Dendritic cell treated with granulocyte-macrophage colony-stimulating factor and Interleukin-4, amounts not matched to agents 40 ng/mL and 50 ng/mL, for 4 days (primary cell): ENCODE measurements around the gene MGLL.

Experiments used
- H3K27ac Mint-ChIP-seq: one replicate; pipeline ENCODE4 v1.8.0; 2022; ENCODE audit warnings: mild to moderate bottlenecking, mixed read lengths
- H3K27me3 Mint-ChIP-seq: one replicate; pipeline ENCODE4 v1.8.0; 2022; ENCODE audit warnings: mild to moderate bottlenecking, mixed read lengths
- H3K36me3 Mint-ChIP-seq: one replicate; pipeline ENCODE4 v1.8.0; 2022; ENCODE audit warnings: low read depth, mixed read lengths
- H3K4me1 Mint-ChIP-seq: one replicate; pipeline ENCODE4 v1.8.0; 2022; ENCODE audit warnings: low read depth, mixed read lengths
- H3K4me3 Mint-ChIP-seq: one replicate; pipeline ENCODE4 v1.8.0; 2022; ENCODE audit warnings: mild to moderate bottlenecking, moderate library complexity, mixed read lengths
- H3K9me3 Mint-ChIP-seq: one replicate; pipeline ENCODE4 v1.8.0; 2022; ENCODE audit warnings: mixed read lengths
- intact Hi-C: fragments of 100-400 bp; cut with micrococcal nuclease; formaldehyde crosslinking; loops from one replicate; pipeline ENCODE4 v1.15.0; 2022

The MGLL gene

GRCh38 chr3:127744253-127744815, 78.0 kb downstream of the MGLL start:
- no peak overlapping the region for H3K27ac Mint-ChIP-seq
- peaks cover 20% of the 10 kb centered on the region for H3K27me3 Mint-ChIP-seq
- intact Hi-C loops, result no loop called here
- H3K9me3 Mint-ChIP-seq, result no peaks in the 10 kb centered on the region
- H3K4me3 Mint-ChIP-seq, result no peak overlapping the region
- peaks cover 8% of the 10 kb centered on the region for H3K36me3 Mint-ChIP-seq
- H3K4me1 Mint-ChIP-seq, result peaks cover 19% of the 10 kb centered on the region

- H3K27ac Mint-ChIP-seq, result no peak overlapping the region
Observed at GRCh38 chr3:127743351-127744252, 78.7 kb downstream of the MGLL start.

GRCh38 chr3:127742580-127742979, 79.7 kb downstream of the MGLL start:
- Mint-ChIP-seq H3K4me1 (peaks cover 26% of the 10 kb centered on the region), H3K36me3 (peaks cover 8% of the 10 kb centered on the region), H3K4me3 (no peak overlapping the region), H3K27ac (no peak overlapping the region), H3K27me3 (peaks cover 13% of the 10 kb centered on the region), H3K9me3 (no peaks in the 10 kb centered on the region)
- intact Hi-C loops, result no loop called here

More at GRCh38 chr3:127743351-127744252, 78.7 kb downstream of the MGLL start:
- Mint-ChIP-seq H3K4me3 (no peak overlapping the region), H3K27me3 (peaks cover 15% of the 10 kb centered on the region), H3K9me3 (no peaks in the 10 kb centered on the region), H3K4me1 (peaks cover 19% of the 10 kb centered on the region), H3K36me3 (peaks cover 8% of the 10 kb centered on the region)
- intact Hi-C loops, result no loop called here

- Mint-ChIP-seq H3K9me3 (no peaks in the 10 kb centered on the region), H3K27ac (no peak overlapping the region), H3K36me3 (peaks cover 8% of the 10 kb centered on the region), H3K27me3 (peaks cover 8% of the 10 kb centered on the region), H3K4me3 (no peak overlapping the region), H3K4me1 (peaks cover 26% of the 10 kb centered on the region)
- intact Hi-C loops, result no loop called here
Observed at GRCh38 chr3:127741690-127742089, 80.6 kb downstream of the MGLL start.

- Mint-ChIP-seq H3K9me3 (no peaks in the 10 kb centered on the region), H3K36me3 (peaks cover 8% of the 10 kb centered on the region), H3K4me3 (no peak overlapping the region), H3K4me1 (peaks cover 25% of the 10 kb centered on the region), H3K27ac (no peak overlapping the region), H3K27me3 (peaks cover 4% of the 10 kb centered on the region)
- intact Hi-C loops, result no loop called here
Observed at GRCh38 chr3:127741246-127741645, 81.1 kb downstream of the MGLL start.

- H3K27ac Mint-ChIP-seq, result peak overlapping the region; percentile 78
- H3K9me3 Mint-ChIP-seq, result no peaks in the 10 kb centered on the region
- H3K27me3 Mint-ChIP-seq, result peaks cover 2% of the 10 kb centered on the region
- intact Hi-C loops, result no loop called here
- peaks cover 8% of the 10 kb centered on the region for H3K36me3 Mint-ChIP-seq
- H3K4me1 Mint-ChIP-seq, result peaks cover 27% of the 10 kb centered on the region
- no peak overlapping the region for H3K4me3 Mint-ChIP-seq
Observed at GRCh38 chr3:127740136-127740915, 82.0 kb downstream of the MGLL start.

GRCh38 chr3:127739347-127740135, 82.8 kb downstream of the MGLL start:
- no peak overlapping the region for H3K4me3 Mint-ChIP-seq
- intact Hi-C loops, result no loop called here
- H3K9me3 Mint-ChIP-seq, result no peaks in the 10 kb centered on the region

GRCh38 chr3:127738192-127738840, 84.0 kb downstream of the MGLL start:
- Mint-ChIP-seq H3K27me3 (peaks cover 2% of the 10 kb centered on the region), H3K27ac (peak overlapping the region; percentile 78), H3K4me1 (peaks cover 47% of the 10 kb centered on the region), H3K36me3 (peaks cover 8% of the 10 kb centered on the region), H3K4me3 (peak overlapping the region; percentile 23), H3K9me3 (no peaks in the 10 kb centered on the region)
- intact Hi-C loops, result no loop called here

More at GRCh38 chr3:127739347-127740135, 82.8 kb downstream of the MGLL start:
- Mint-ChIP-seq H3K36me3 (peaks cover 8% of the 10 kb centered on the region), H3K27me3 (peaks cover 2% of the 10 kb centered on the region), H3K4me1 (peaks cover 35% of the 10 kb centered on the region), H3K27ac (peak overlapping the region; percentile 78)

- Mint-ChIP-seq H3K9me3 (no peaks in the 10 kb centered on the region), H3K36me3 (peaks cover 13% of the 10 kb centered on the region), H3K4me1 (peaks cover 61% of the 10 kb centered on the region), H3K27ac (peak overlapping the region; percentile 81), H3K27me3 (peaks cover 2% of the 10 kb centered on the region), H3K4me3 (no peak overlapping the region)
- intact Hi-C loops, result loop anchor here (1.0 to 2.0 kb wide), 2 partner anchors 17 to 146 kb away; partner anchors contain the start of gene TPRA1
Observed at GRCh38 chr3:127736801-127737539, 85.3 kb downstream of the MGLL start.

- H3K36me3 Mint-ChIP-seq, result peaks cover 13% of the 10 kb centered on the region
- peak overlapping the region; percentile 23 for H3K4me3 Mint-ChIP-seq
- no peaks in the 10 kb centered on the region for H3K9me3 Mint-ChIP-seq
- peak overlapping the region; percentile 81 for H3K27ac Mint-ChIP-seq
- intact Hi-C loops, result loop anchor here (1.0 to 2.0 kb wide), 2 partner anchors 18 to 145 kb away; partner anchors contain the start of gene TPRA1
- peaks cover 69% of the 10 kb centered on the region for H3K4me1 Mint-ChIP-seq
- H3K27me3 Mint-ChIP-seq, result peaks cover 2% of the 10 kb centered on the region
Observed at GRCh38 chr3:127735767-127736693, 86.3 kb downstream of the MGLL start.

- H3K27me3 Mint-ChIP-seq, result no peaks in the 10 kb centered on the region
- H3K36me3 Mint-ChIP-seq, result peaks cover 6% of the 10 kb centered on the region
- H3K9me3 Mint-ChIP-seq, result no peaks in the 10 kb centered on the region
- intact Hi-C loops, result no loop called here
- H3K4me3 Mint-ChIP-seq, result peak overlapping the region; percentile 59
- H3K27ac Mint-ChIP-seq, result peak overlapping the region; percentile 81
- H3K4me1 Mint-ChIP-seq, result peaks cover 78% of the 10 kb centered on the region
Observed at GRCh38 chr3:127734754-127735473, 87.4 kb downstream of the MGLL start.
